ENCODE measurements around the gene CPA4.

The CPA4 gene

GRCh38 chr7:130263130-130263529, 29.8 kb upstream of the CPA4 start:
- no peak overlapping the region for H3K4me3 ChIP-seq (ENCODE audit: low read depth, low read length)
- TF ChIP-seq, protein P1, sequence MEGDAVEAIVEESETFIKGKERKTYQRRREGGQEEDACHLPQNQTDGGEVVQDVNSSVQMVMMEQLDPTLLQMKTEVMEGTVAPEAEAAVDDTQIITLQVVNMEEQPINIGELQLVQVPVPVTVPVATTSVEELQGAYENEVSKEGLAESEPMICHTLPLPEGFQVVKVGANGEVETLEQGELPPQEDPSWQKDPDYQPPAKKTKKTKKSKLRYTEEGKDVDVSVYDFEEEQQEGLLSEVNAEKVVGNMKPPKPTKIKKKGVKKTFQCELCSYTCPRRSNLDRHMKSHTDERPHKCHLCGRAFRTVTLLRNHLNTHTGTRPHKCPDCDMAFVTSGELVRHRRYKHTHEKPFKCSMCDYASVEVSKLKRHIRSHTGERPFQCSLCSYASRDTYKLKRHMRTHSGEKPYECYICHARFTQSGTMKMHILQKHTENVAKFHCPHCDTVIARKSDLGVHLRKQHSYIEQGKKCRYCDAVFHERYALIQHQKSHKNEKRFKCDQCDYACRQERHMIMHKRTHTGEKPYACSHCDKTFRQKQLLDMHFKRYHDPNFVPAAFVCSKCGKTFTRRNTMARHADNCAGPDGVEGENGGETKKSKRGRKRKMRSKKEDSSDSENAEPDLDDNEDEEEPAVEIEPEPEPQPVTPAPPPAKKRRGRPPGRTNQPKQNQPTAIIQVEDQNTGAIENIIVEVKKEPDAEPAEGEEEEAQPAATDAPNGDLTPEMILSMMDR (IDR thresholded peaks at IDR 0.05; ENCODE audit: borderline replicate concordance, insufficient read depth, low read depth, low read length): no peak

- TF ChIP-seq, protein P1 (IDR thresholded peaks at IDR 0.05; ENCODE audit: borderline replicate concordance, insufficient read depth, low read depth, low read length): no peak
- no peak within 1 kb of the TSS for H3K4me3 ChIP-seq (ENCODE audit: low read depth, low read length)
These were observed 26.6 kb upstream of the CPA4 start, which contains the start of gene CPA2 for GRCh38 chr7:130266258-130266960. Gene CPA2, plus strand, starts transcription at chr7:130266863. Its CDS starts 19 bp downstream, at chr7:130266882.

- no peak overlapping the region for H3K4me3 ChIP-seq (ENCODE audit: low read depth, low read length)
- TF ChIP-seq, protein P1 (IDR thresholded peaks at IDR 0.05; ENCODE audit: borderline replicate concordance, insufficient read depth, low read depth, low read length): no peak
These were observed 26.0 kb upstream of the CPA4 start for GRCh38 chr7:130266961-130267321.

- TF ChIP-seq, protein P1 (IDR thresholded peaks at IDR 0.05; ENCODE audit: borderline replicate concordance, insufficient read depth, low read depth, low read length): no peak
- H3K4me3 ChIP-seq (ENCODE audit: low read depth, low read length): no peak overlapping the region
These were observed 24.3 kb upstream of the CPA4 start for GRCh38 chr7:130268463-130269317.

DNA sequence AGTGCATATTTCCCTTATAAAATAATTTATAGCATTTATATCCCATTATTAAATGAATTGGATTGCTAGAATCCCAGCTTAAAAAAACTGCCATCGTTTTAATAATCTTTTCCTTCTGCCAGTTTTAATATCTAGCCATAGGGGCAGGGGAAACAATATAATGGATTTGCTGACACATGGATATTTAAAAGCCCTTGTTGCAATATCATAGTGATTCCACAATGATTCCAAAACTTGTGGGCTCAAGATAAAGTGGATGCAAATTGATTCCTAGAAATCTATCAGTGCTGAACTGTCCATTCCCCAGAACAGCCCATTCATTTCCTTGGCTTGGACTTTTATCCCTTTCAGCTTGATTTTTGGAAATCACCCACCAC, 23.7 kb upstream of the CPA4 start:
- TF ChIP-seq, protein P1 (IDR thresholded peaks at IDR 0.05; ENCODE audit: borderline replicate concordance, insufficient read depth, low read depth, low read length): no peak
- H3K4me3 ChIP-seq (ENCODE audit: low read depth, low read length): no peak overlapping the region

GRCh38 chr7:130270947-130271800, 21.8 kb upstream of the CPA4 start:
- H3K4me3 ChIP-seq (ENCODE audit: low read depth, low read length): no peak overlapping the region
- TF ChIP-seq, protein P1 (IDR thresholded peaks at IDR 0.05; ENCODE audit: borderline replicate concordance, insufficient read depth, low read depth, low read length): no peak

All from GM12875 (cell line).